Activated T-helper 1 cell treated with anti-CD3 and anti-CD28 coated beads, Interleukin-12 subunit alpha, Interleukin-12 subunit beta, Interleukin-2, Interleukin-4 antibody, amounts not matched to agents 30 ng/mL and 10 ng/mL and 1 ng/mL, durations not matched to agents 14 hours and 24 hours and 36 hours (primary cell): ENCODE results near the gene MTAP. TPM values are rescaled to one million over a fixed set of nuclear protein-coding genes. Genes with fewer than 3 reads are reported as not detected.

Experiments
- DNase-seq: peaks from one replicate; pipeline ENCODE4 v3.0.0; 2021; ENCODE audit warnings: low spot score
- H3K27ac Mint-ChIP-seq: one replicate; pipeline ENCODE4 v1.8.0; 2021; ENCODE audit warnings: mild to moderate bottlenecking, mixed read lengths
- H3K27me3 Mint-ChIP-seq: one replicate; pipeline ENCODE4 v1.8.0; 2022; ENCODE audit warnings: mild to moderate bottlenecking, moderate library complexity, mixed read lengths; ENCODE audit not compliant: insufficient read depth
- H3K36me3 Mint-ChIP-seq: one replicate; pipeline ENCODE4 v1.8.0; 2021; ENCODE audit warnings: low read depth, mixed read lengths
- H3K4me1 Mint-ChIP-seq: one replicate; pipeline ENCODE4 v1.8.0; 2021; ENCODE audit warnings: low read depth, mixed read lengths
- H3K4me3 Mint-ChIP-seq: one replicate; pipeline ENCODE4 v1.8.0; 2021; ENCODE audit warnings: mild to moderate bottlenecking, moderate library complexity, mixed read lengths
- H3K9me3 Mint-ChIP-seq: one replicate; pipeline ENCODE4 v1.8.0; 2021; ENCODE audit warnings: mixed read lengths
- intact Hi-C: fragments of 100-400 bp; cut with micrococcal nuclease; formaldehyde crosslinking; loops from one replicate; pipeline ENCODE4 v1.15.1; 2024
- total RNA-seq: library from RNA; stranded (reverse); gene quantifications from 2 replicates; pipeline ENCODE4 v1.2.3, GENCODE V29; 2022

MTAP gene
- total RNA-seq, 1 donor from 2014 or later: 55.5 TPM

DNA sequence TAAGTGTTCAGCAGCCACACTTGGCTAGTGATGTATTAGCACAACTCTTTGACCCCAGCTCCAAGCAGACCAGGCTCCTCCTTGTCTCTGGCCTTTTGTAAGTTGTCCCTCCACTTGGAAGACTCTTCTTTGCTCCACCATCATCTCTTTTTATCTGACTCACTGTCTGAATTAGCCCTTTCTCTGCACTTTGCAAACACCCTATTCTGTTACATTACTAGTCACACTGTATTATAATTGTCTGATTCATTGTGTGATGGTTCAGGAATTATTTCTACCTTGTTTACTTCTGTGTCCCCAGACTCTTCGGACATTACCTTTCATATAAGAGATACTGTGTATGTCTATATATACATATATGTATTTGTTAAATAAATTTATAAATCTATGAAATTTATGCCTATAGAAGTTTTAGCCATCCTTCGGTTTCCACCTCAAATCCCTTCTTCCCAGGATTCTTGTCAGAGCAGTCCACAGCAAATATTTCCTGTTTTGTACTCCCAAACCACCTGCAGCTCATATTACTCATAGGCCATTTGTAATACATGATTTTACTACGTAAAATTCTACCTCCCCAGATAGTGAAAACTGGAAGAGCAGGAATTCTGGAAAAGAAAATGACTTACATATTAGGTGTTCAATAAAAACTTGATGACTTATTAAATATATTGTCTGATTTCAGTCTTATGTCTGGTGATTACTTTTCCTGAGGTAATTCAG, 69.0 kb downstream of the MTAP start:
- intact Hi-C loops: no loop called here
- Mint-ChIP-seq H3K27me3 (no peaks in the 10 kb centered on the region), H3K4me1 (no peaks in the 10 kb centered on the region), H3K9me3 (peaks cover 11% of the 10 kb centered on the region), H3K36me3 (peaks cover 26% of the 10 kb centered on the region), H3K27ac (no peak overlapping the region), H3K4me3 (no peak overlapping the region)
- no peak for DNase-seq

DNA sequence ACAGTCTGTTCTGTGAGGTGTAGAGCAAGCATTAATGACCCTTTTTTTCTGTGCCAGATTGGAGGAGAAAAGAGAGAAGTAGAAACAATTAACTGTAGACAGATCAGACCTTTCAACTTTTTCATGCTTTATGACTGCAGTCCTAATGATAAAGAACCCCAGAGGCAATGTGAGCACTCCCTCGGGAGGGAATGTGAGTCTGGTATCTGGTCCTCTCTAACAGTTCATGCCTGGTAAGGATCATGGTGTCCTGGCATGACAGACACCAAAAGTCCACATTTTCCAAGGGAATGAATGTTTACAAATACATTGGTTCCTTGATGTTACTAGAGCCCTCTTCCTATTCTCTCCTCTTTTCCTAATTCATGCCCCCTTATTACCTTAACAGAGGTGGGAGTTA, 70.3 kb downstream of the MTAP start:
- H3K9me3 Mint-ChIP-seq: peaks cover 11% of the 10 kb centered on the region

DNA sequence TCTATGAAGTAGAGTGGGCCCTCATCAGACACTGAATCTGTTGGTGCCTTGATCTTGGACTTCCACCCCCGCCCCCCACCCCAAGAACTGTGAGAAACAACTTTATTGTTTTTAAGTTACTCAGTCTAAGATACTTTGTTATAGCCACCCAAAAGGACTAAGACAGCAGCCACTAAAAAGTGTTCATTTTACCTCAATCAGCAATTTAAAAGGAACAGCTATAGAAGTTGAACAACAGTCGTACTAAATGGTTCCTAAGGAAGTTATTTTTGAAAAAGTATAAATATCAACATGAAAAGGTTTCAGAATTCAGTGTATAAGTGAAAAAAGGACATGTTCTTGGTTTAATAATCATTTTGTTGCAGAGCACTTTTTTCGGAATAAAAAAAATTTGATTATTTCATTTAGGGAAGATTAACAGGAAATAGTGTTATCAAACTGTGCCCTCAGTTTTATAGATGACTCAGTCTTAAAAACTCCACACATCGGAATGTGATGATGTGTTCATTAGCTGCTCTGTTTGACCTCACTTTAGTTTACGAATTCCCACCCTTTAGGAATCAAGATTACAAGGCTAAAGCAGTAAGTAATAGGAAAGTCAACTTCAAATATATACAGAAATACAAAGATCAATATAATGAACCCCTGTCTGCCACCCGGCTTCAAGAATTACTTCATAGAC, 71.2 kb downstream of the MTAP start:
- Mint-ChIP-seq H3K27ac (no peak overlapping the region), H3K9me3 (peaks cover 12% of the 10 kb centered on the region), H3K4me3 (no peak overlapping the region), H3K27me3 (no peaks in the 10 kb centered on the region), H3K4me1 (no peaks in the 10 kb centered on the region), H3K36me3 (peaks cover 29% of the 10 kb centered on the region)
- intact Hi-C loops: no loop called here
- DNase-seq: no peak

More for the DNA sequence above, 70.3 kb downstream of the MTAP start:
- Mint-ChIP-seq H3K27ac (no peak overlapping the region), H3K4me3 (no peak overlapping the region), H3K36me3 (peaks cover 29% of the 10 kb centered on the region), H3K27me3 (no peaks in the 10 kb centered on the region), H3K4me1 (no peaks in the 10 kb centered on the region)
- DNase-seq: no peak
- intact Hi-C loops: no loop called here

DNA sequence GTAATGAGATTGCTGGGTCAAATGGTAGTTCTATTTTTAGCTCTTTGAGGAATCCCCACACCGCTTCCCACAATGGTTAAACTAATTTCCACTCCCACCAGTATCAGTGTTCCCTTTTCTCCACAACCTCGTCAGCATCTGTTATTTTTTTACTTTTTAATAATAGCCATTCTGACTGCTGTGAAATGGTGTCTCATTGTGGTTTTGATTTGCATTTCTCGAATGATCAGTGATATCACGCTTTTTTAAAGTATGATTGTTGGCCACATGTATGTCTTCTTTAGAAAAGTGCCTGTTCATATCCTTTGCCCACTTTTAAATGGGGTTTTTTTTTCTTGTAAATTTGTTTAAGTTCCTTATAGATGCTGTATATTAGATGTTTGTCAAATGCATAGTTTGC, 73.5 kb downstream of the MTAP start:
- Mint-ChIP-seq H3K27ac (no peak overlapping the region), H3K27me3 (no peaks in the 10 kb centered on the region), H3K4me3 (no peak overlapping the region), H3K9me3 (peaks cover 19% of the 10 kb centered on the region), H3K4me1 (no peaks in the 10 kb centered on the region), H3K36me3 (peaks cover 36% of the 10 kb centered on the region)
- intact Hi-C loops: no loop called here
- DNase-seq: no peak

DNA sequence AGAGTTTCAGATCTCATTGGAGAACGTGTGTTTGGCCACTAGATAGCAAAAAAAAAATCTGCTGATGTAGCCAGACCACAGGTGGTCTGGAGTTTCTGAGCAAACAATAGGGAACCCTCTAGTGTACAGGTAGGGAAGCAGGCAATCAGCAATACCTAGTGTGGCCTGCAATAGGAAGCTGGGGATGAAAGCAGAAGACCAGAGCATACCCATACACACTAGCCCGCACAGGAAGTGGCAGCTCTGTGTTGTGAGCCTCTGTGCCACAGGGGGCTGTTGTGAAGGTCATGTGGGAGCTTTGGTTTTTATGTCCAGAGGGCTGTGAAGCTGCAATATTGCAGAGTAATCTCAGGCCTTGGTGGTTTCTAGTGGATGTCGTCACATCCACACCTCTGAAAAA, 81.2 kb downstream of the MTAP start:
- Mint-ChIP-seq H3K9me3 (peaks cover 37% of the 10 kb centered on the region), H3K36me3 (peaks cover 13% of the 10 kb centered on the region), H3K4me1 (no peaks in the 10 kb centered on the region), H3K27ac (no peak overlapping the region), H3K4me3 (no peak overlapping the region), H3K27me3 (no peaks in the 10 kb centered on the region)
- intact Hi-C loops: no loop called here
- no peak for DNase-seq

DNA sequence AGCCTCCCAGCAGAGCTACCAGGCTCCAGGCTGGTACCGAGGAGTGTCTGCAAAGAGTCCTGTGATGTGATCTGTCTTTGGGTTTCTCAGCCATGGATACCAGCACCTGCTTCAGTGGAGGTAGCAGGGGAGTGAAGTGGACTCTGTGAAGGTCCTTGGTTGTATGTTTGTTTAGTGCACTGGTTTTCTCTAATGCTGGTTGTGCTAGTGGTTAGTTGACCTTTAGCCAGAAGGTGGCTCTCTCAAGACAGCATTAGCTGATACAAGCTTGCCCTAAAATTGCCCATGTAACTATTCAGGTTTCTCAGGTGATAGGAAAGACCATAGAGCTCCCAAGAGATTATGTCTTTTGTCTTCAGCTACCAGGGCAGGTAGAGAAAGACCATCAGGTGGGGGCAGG, 87.2 kb downstream of the MTAP start:
- Mint-ChIP-seq H3K36me3 (peaks cover 20% of the 10 kb centered on the region), H3K27ac (no peak overlapping the region), H3K27me3 (no peaks in the 10 kb centered on the region), H3K9me3 (peaks cover 50% of the 10 kb centered on the region), H3K4me3 (no peak overlapping the region), H3K4me1 (no peaks in the 10 kb centered on the region)
- intact Hi-C loops: no loop called here
- DNase-seq: no peak

DNA sequence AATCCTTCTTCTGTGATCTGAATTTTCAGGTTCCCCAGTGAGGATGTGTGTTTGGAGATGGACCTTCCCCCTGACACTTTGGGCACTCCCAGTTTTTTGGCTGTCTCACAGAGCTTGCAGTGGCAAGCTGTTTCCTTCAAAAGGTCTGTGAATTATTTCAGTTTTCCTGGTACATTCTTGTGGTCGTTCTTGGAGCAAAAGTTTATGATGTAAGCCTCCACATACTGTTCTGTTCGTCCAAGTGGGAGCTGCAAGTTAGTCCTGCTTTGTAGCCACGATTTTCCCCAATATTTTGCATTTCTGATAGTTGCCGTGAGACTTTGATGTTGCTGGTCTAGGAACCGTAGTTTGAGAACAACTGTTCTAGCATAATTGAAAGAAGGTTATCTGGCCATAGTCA, 88.3 kb downstream of the MTAP start:
- Mint-ChIP-seq H3K36me3 (peaks cover 18% of the 10 kb centered on the region), H3K4me3 (no peak overlapping the region)

DNA sequence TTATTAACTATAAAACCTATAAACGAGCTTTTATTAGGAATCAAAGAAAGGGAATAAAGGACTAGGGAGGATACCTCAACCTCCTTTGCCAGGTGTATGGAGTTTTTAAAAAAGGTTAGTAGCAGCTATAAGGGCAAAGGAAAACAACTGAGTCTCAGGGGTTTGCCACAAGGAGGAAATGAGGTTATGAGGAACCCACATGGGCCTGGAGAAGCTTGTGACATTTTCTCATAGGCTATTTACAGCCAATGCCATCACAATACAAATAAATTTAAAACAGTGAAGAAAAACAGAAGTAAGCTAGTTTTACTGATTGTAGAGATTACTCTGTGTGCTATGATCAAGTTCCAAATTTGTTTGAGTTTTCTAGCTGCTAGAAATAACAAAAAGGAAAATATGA, 99.1 kb downstream of the MTAP start:
- Mint-ChIP-seq H3K36me3 (no peaks in the 10 kb centered on the region), H3K27ac (no peak overlapping the region), H3K27me3 (no peaks in the 10 kb centered on the region), H3K4me1 (peaks cover 12% of the 10 kb centered on the region), H3K9me3 (peaks cover 30% of the 10 kb centered on the region), H3K4me3 (no peak overlapping the region)
- no peak for DNase-seq
- intact Hi-C loops: no loop called here

More for the DNA sequence above, 88.3 kb downstream of the MTAP start:
- no peak for DNase-seq
- Mint-ChIP-seq H3K9me3 (peaks cover 50% of the 10 kb centered on the region), H3K27me3 (no peaks in the 10 kb centered on the region), H3K27ac (no peak overlapping the region), H3K4me1 (no peaks in the 10 kb centered on the region)
- intact Hi-C loops: no loop called here

DNA sequence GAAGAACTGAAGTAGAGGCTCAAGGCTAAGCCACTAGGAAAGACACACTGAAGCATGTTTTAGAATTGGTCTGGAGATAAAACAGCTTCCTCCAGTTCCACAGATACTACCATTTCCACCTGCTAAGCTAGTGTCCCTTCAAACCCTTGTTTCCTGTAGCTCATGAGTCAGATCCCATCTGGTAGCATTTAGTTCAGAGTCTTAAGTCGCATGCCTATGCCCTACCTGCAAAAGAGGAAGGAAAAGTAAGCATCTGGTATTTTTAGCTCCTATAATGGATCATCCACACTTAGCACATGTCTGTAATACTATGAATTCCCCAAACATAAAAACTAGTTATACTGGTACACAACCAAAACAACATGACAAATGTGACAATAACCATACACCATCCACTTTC, 99.7 kb downstream of the MTAP start:
- intact Hi-C loops: no loop called here
- no peaks in the 10 kb centered on the region for H3K27me3 Mint-ChIP-seq
- peaks cover 26% of the 10 kb centered on the region for H3K9me3 Mint-ChIP-seq
- no peak overlapping the region for H3K4me3 Mint-ChIP-seq
- peaks cover 12% of the 10 kb centered on the region for H3K4me1 Mint-ChIP-seq
- DNase-seq: no peak
- no peaks in the 10 kb centered on the region for H3K36me3 Mint-ChIP-seq
- no peak overlapping the region for H3K27ac Mint-ChIP-seq

DNA sequence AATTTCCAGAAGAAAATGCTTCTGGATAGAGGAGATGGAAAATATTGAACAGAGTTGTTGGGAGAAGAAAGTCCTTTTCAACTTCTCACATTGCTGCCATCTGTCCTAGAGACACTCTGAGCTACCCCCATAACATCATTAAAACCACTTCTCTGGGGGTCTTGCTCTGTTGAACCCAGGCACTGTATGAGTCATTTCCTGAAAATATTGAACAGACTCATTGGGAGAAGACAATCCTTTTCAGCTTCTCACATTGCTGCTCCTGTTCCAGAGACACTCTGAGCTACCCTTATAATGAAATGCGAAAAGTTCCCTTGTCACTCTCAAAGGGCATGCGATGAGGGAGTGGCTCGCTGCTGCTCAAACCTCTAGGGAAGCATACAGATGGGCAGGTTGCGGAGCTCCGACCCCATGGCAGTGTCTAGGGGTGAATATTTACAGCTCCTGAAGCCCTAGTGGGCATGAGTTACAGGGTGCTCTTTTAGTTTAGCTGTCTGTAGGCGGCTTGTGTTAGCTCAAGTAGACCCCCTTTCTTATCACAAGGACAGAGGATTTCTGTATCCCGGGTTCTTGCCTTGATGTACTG, 101.0 kb downstream of the MTAP start:
- intact Hi-C loops: no loop called here
- Mint-ChIP-seq H3K36me3 (no peaks in the 10 kb centered on the region), H3K4me1 (peaks cover 12% of the 10 kb centered on the region), H3K4me3 (no peak overlapping the region), H3K27ac (no peak overlapping the region), H3K9me3 (peaks cover 28% of the 10 kb centered on the region), H3K27me3 (no peaks in the 10 kb centered on the region)
- DNase-seq: no peak

DNA sequence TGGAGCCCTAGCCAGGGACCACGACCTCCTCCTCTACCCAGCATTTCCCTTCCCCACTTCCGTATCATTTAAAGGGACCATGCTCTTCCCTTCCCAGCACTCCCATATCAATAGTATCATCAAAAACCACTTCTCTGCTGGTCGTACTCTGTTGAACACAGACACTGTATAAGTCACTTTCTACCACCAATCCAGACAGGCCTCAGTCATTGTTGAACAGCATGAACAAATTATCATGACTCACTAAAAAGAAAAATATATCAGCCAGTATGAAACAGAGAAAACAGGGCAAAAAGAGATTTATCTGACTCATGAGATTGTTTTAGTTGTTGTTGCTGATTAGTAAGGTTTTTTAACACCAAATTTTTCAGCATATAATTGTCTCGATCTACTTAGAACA, 101.9 kb downstream of the MTAP start:
- no peak overlapping the region for H3K4me3 Mint-ChIP-seq
- no peak overlapping the region for H3K27ac Mint-ChIP-seq
- H3K36me3 Mint-ChIP-seq: peaks cover 3% of the 10 kb centered on the region
- no peak for DNase-seq
- H3K4me1 Mint-ChIP-seq: peaks cover 12% of the 10 kb centered on the region
- intact Hi-C loops: no loop called here
- peaks cover 31% of the 10 kb centered on the region for H3K9me3 Mint-ChIP-seq
- no peaks in the 10 kb centered on the region for H3K27me3 Mint-ChIP-seq

DNA sequence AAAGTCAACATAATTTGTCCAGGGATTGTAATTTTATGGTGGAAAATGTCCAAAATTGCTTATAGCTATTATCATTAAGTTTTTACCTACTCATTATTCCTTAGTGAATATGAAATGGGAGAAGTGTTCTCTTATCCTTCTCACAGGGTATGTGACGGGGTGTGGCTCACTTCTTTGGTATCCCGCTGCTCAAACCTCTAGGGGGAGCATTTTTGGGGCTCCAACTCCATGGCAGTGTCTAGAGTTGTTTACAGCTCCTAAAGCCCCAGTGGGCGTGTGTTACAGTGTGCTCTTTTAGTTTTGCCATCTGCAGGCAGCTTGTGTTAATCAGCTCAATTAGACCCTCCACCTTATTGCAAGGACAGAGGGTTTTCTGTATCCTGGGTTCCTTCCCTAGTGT, 102.3 kb downstream of the MTAP start:
- intact Hi-C loops: no loop called here
- no peak overlapping the region for H3K4me3 Mint-ChIP-seq
- H3K27me3 Mint-ChIP-seq: no peaks in the 10 kb centered on the region
- no peak overlapping the region for H3K27ac Mint-ChIP-seq
- DNase-seq: no peak
- peaks cover 31% of the 10 kb centered on the region for H3K9me3 Mint-ChIP-seq
- peaks cover 3% of the 10 kb centered on the region for H3K36me3 Mint-ChIP-seq
- peaks cover 12% of the 10 kb centered on the region for H3K4me1 Mint-ChIP-seq

DNA sequence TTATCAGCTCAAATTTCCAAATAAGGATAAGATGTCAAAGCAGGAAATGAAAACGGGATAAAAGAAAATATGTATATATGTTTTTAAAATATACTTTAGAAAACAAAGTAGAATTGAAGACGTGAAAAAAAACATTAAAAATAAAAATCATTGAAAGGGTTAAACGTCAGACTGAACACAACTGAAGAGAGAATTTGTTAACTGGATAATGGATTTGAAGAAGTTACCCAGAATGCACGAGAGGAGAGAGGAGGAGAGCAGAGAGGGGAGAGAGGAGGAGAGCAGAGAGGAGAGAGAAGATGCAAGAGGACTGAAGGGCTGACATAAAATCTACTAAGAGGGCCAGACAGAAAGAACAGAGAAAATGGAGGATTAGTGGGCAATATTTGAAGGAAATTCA, 103.8 kb downstream of the MTAP start:
- no peak for DNase-seq
- no peak overlapping the region for H3K27ac Mint-ChIP-seq

More for the DNA sequence above, 103.8 kb downstream of the MTAP start:
- H3K36me3 Mint-ChIP-seq: peaks cover 3% of the 10 kb centered on the region
- no peak overlapping the region for H3K4me3 Mint-ChIP-seq
- peaks cover 2% of the 10 kb centered on the region for H3K27me3 Mint-ChIP-seq
- peaks cover 12% of the 10 kb centered on the region for H3K4me1 Mint-ChIP-seq
- intact Hi-C loops: no loop called here
- H3K9me3 Mint-ChIP-seq: peaks cover 37% of the 10 kb centered on the region
